Osteoblast (primary cell): Measurements from ENCODE around the gene GRIK4. TPM values are rescaled to one million over a fixed set of nuclear protein-coding genes. Genes with fewer than 3 reads are reported as not detected.
A peak's percentile ranks its signal among the peaks of the same experiment; 100 is the strongest.
"Not testable (repeated sequence)": the region's sequence is repeated elsewhere in the genome, so short reads cannot be mapped to it uniquely, and the experiment has no call there.

ENCODE experiments used
- DNase-seq: peaks from one replicate; pipeline ENCODE4 v3.0.0; 2011; ENCODE audit warnings: low spot score, mixed read lengths; ENCODE audit not compliant: insufficient read length; ENCODE audit errors: missing footprints
- H2AFZ ChIP-seq: 2 replicates; pipeline ENCODE4 v1.6.0; 2011; ENCODE audit warnings: mild to moderate bottlenecking, low read length
- H3K27ac ChIP-seq: 2 replicates; pipeline ENCODE4 v1.5.1; 2011; ENCODE audit warnings: mild to moderate bottlenecking, low read depth, low read length, moderate library complexity
- H3K27me3 ChIP-seq: 2 replicates; pipeline ENCODE4 v1.6.0; 2012; ENCODE audit warnings: mild to moderate bottlenecking, control low read depth, inconsistent platforms, low read length, moderate library complexity; ENCODE audit not compliant: insufficient read depth
- H3K36me3 ChIP-seq: 2 replicates; pipeline ENCODE4 v1.5.1; 2011; ENCODE audit warnings: mild to moderate bottlenecking, low read length, control low read depth, moderate library complexity; ENCODE audit not compliant: insufficient read depth
- H3K4me1 ChIP-seq: 2 replicates; pipeline ENCODE4 v1.5.1; 2011; ENCODE audit warnings: mild to moderate bottlenecking, low read length, control low read depth, moderate library complexity; ENCODE audit not compliant: insufficient read depth
- H3K4me2 ChIP-seq: 2 replicates; pipeline ENCODE4 v1.6.0; 2011; ENCODE audit warnings: mild to moderate bottlenecking, low read length; ENCODE audit not compliant: insufficient read depth
- H3K4me3 ChIP-seq: fragments of 200-600 bp; sonication (generic); 3 replicates; pipeline ENCODE4 v1.5.1; 2012; ENCODE audit warnings: mild to moderate bottlenecking, low read length, inconsistent platforms; ENCODE audit not compliant: insufficient read depth
- H3K79me2 ChIP-seq: 2 replicates; pipeline ENCODE4 v1.6.0; 2012; ENCODE audit warnings: mild to moderate bottlenecking, low read length, control low read depth, inconsistent platforms; ENCODE audit not compliant: insufficient read depth
- H3K9me3 ChIP-seq: 2 replicates; pipeline ENCODE4 v1.5.1; 2011; ENCODE audit warnings: low read depth, low read length, control low read depth
- H4K20me1 ChIP-seq: 2 replicates; pipeline ENCODE4 v1.6.0; 2012; ENCODE audit warnings: mild to moderate bottlenecking, low read length, control low read depth; ENCODE audit not compliant: insufficient read depth
- total RNA-seq: library from RNA; depleted of rRNA; stranded (reverse); fragments of >200 nt; gene quantifications from 2 replicates; pipeline ENCODE4 v1.2.3, GENCODE V29; 2012
- TF ChIP-seq, protein P1 (sequence below): IDR thresholded peaks from 2 replicates; pipeline ENCODE4 v1.5.1; 2011; ENCODE audit warnings: mild to moderate bottlenecking, low read depth, low read length, moderate library complexity; ENCODE audit errors: extremely low read depth

Gene GRIK4
- total RNA-seq, 1 donor: under 0.01 TPM

DNA sequence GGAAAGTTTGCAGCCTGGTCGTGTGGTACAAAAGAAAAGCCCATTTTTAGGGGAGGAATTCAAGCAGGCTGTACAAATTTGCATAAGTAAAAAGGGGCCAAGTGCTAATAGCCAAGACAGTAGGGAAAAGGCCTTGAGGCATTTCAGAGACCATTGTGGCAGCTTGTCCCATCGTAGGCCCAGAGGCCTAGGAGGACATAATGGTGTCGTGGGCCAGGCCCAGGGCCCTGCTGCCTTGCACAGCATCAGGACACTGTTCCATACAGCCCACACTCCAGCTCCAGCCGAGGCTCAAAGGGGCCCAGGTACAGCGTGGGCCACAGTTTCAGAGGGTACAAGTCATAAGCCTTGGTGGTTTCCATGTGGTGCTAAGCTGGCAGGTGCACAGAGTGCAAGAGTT is 106.9 kb downstream of the GRIK4 start:
- H3K4me1 ChIP-seq: no peaks in the 10 kb centered on the region
- TF ChIP-seq, protein P1, sequence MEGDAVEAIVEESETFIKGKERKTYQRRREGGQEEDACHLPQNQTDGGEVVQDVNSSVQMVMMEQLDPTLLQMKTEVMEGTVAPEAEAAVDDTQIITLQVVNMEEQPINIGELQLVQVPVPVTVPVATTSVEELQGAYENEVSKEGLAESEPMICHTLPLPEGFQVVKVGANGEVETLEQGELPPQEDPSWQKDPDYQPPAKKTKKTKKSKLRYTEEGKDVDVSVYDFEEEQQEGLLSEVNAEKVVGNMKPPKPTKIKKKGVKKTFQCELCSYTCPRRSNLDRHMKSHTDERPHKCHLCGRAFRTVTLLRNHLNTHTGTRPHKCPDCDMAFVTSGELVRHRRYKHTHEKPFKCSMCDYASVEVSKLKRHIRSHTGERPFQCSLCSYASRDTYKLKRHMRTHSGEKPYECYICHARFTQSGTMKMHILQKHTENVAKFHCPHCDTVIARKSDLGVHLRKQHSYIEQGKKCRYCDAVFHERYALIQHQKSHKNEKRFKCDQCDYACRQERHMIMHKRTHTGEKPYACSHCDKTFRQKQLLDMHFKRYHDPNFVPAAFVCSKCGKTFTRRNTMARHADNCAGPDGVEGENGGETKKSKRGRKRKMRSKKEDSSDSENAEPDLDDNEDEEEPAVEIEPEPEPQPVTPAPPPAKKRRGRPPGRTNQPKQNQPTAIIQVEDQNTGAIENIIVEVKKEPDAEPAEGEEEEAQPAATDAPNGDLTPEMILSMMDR: no peak
- no peaks in the 10 kb centered on the region for H3K79me2 ChIP-seq
- H3K9me3 ChIP-seq: peaks cover 4% of the 10 kb centered on the region
- no peak overlapping the region for H3K4me2 ChIP-seq
- no peaks in the 10 kb centered on the region for H4K20me1 ChIP-seq
- no peak overlapping the region for H3K27ac ChIP-seq
- H3K4me3 ChIP-seq: no peak overlapping the region
- peaks cover 3% of the 10 kb centered on the region for H3K27me3 ChIP-seq
- no peak for DNase-seq
- H2AFZ ChIP-seq: no peak overlapping the region
- H3K36me3 ChIP-seq: no peaks in the 10 kb centered on the region

DNA sequence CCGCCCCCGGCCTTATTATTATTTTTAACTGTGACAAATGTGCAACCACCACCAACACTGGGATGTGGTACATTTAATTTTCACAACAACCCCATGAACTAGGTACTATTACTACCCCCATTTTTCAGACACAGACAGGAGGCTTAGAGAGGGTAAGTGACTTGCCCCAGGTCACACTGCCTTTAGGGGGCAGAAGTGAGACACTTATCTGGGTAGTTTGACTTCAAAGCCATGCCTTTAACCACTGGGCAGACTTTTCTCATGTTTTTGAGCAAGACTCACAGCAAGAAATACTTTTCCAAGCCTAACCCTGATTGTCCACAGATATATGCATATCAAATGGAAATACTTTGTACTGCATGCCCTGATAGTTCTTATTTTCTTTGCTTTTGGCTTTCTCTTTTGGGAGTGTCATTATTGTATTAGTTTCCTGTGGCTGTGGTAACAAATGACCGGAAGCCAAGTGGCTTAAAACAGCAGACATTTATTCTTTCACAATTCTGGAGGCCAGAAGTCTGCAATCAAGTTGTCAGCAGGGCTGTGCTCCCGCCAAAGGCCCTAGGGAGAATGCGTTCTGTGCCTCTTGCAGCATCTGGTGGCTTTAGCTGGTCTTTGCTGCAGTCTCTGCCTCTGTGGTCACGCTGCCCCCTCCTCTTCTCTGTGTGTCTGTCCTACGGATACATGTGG is 110.8 kb downstream of the GRIK4 start:
- H3K4me1 ChIP-seq: no peaks in the 10 kb centered on the region
- H3K36me3 ChIP-seq: no peaks in the 10 kb centered on the region
- no peaks in the 10 kb centered on the region for H3K79me2 ChIP-seq
- H4K20me1 ChIP-seq: no peaks in the 10 kb centered on the region
- H3K27ac ChIP-seq: no peak overlapping the region
- TF ChIP-seq, protein P1: peak; percentile 17
- no peak for DNase-seq
- peaks cover 4% of the 10 kb centered on the region for H3K9me3 ChIP-seq
- H3K4me3 ChIP-seq: no peak overlapping the region
- H2AFZ ChIP-seq: no peak overlapping the region
- H3K27me3 ChIP-seq: peaks cover 3% of the 10 kb centered on the region
- no peak overlapping the region for H3K4me2 ChIP-seq

DNA sequence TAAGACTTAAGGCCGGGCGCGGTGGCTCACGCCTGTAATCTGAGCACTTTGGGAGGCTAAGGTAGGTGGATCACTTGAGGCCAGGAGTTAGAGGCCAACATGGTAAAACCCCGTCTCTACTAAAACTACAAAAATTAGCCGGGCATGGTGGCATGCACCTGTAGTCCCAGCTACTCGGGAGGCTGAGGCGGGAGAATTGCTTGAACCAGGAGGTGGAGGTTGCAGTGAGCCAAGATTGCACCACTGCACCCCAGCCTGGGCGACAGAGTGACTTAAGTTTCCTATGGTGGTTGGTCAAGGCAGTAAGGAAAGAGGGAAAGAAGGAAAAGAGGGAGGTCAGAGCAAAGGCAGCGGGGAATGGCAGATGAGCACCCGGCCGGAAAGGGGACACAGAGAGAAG is 113.4 kb downstream of the GRIK4 start:
- H4K20me1 ChIP-seq, H3K4me3 ChIP-seq, H3K9me3 ChIP-seq, H3K4me2 ChIP-seq, H3K79me2 ChIP-seq, H3K27me3 ChIP-seq, DNase-seq, H3K27ac ChIP-seq, H2AFZ ChIP-seq, H3K36me3 ChIP-seq, H3K4me1 ChIP-seq: not testable (repeated sequence)

DNA sequence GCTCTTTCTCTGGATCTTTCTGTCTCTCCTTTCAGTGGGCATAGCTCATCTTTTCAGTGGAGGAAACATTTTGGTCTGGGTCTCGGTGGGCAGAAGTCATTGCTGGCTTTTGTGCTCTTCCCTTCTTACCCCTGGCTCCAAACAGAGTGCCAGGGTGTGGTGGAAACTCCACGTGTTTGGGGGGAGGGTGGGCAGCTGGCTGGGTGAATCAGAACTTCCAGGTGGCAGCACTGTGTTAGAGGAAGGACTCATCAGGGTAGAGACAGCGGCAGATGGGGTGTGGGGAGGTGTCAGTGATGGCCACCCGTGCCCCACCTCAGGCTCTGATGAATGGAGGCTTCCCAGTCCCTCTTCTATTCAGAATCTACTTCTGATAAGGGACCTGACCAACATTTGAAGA is 114.0 kb downstream of the GRIK4 start:
- Histone ChIP-seq H3K27me3 (peaks cover 3% of the 10 kb centered on the region), H4K20me1 (no peaks in the 10 kb centered on the region), H3K9me3 (no peaks in the 10 kb centered on the region), H3K79me2 (no peaks in the 10 kb centered on the region), H2AFZ (no peak overlapping the region), H3K36me3 (no peaks in the 10 kb centered on the region), H3K4me2 (no peak overlapping the region), H3K4me1 (no peaks in the 10 kb centered on the region), H3K4me3 (no peak overlapping the region), H3K27ac (no peak overlapping the region)
- no peak for DNase-seq
- TF ChIP-seq, protein P1: no peak
